GM19397 (cell line): ENCODE data around the gene FBXO10.
A peak's percentile ranks its signal among the peaks of the same experiment; 100 is the strongest.
"Not testable (repeated sequence)": the region's sequence is repeated elsewhere in the genome, so short reads cannot be mapped to it uniquely, and the experiment has no call there.

ENCODE experiments used
- ATAC-seq: cut with Tn5 transposase; IDR thresholded peaks from one replicate; pipeline ENCODE4 v1.9.1; 2021; ENCODE audit warnings: mild to moderate bottlenecking, moderate library complexity; ENCODE audit not compliant: unreplicated experiment

Gene FBXO10

DNA sequence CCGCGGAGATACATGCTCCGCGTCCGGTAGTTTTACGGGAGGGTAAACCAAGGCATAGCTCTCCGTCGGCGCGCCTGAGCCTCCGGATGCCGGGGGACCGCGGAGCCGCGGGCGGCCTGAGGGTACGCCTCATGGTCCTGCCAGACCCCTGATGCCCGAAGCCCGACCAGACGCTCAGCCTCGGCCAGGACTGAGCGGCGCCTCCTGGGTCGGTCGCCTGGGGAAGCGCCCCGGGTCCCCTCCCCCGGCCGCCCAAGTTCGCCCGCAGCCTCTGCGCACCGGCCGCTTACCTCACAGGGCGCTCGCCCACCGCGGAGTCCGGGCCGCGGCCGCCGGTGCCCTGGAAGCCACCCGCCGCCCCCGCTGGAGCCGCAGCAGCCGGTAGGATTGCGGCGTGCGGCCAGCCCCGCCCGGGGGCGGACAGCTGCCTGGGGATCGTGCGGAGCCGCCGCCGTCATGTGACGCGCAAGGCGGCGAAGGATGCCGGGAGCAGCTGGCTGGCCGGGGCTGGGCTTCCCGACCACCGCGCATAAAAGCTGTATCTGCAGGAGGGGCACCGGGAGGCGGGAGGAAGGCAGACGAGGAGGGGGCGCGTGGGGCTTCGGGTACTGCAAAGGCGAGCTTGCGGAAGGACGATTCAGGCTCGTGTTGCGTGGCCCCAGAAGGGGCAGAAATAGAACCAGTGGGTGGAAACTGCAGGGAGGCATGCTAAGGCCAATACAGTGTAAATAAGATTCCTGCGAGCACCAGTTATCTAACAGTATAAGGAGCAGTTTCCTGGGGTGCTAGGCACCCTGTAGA, at the start of gene FBXO10:
Gene FBXO10, minus strand, starts transcription at position 460 of the 801 bp plus-strand sequence. CDS start 34,612 bp downstream, outside the sequence.
- ATAC-seq, result peak; percentile 77

GRCh38 chr9:37625758-37626147, 49.6 kb upstream of the FBXO10 start:
- ATAC-seq, result no peak

DNA sequence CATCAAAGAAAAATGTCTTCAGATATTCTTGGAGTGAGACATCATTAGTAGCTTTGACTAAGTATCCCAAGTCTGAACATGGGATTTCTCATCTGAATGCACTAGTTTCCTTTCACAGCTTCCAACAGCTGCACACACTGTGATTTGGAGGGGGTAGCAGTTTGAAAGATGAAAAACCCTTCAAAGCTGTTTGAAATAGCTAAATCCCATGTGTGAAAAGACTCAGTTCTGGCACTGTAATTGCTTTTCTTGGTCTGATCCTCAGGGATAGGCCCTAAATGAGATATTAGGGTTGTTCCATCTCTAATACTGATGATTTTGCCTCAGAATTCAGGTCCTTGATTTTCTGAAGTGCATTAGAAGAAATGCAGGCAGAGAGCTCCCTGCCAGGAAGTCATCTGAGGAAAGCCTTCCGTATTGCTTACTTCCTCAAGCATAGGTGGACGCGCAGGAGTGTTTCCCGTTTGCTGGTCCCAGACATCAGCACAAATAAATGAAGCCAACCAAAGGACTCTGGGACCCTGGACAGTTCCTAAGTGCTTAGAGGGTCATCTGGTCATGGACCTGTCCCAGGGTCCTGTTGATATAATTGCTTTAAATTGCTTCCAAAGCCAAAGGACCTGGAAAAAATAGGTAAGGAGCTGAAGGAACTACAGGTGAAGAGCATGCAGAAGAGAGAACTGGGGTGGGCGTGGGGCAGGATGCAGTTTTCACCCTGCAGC, 49.0 kb upstream of the FBXO10 start:
- ATAC-seq, result no peak

GRCh38 chr9:37624073-37624472, 47.9 kb upstream of the FBXO10 start:
- ATAC-seq, result no peak

DNA sequence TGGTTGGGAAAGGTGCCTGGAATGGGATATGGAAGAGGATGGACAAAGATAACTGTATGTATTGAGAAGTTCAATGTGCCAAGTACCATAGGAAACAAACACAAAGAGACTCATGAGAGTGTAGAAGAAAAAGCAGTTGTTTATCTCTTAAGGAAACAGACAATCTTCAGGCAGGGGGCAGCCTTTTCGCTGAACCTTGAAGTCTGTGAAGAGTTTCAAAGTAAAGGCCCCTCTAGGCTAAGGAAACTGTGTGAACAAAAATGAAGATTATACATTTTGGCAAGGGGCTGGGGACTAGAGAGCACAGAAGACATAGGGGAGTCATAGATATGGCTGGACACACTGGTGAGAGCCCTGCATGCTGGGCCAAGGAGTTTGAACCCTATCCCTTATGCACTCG, 47.1 kb upstream of the FBXO10 start:
- ATAC-seq, result no peak

DNA sequence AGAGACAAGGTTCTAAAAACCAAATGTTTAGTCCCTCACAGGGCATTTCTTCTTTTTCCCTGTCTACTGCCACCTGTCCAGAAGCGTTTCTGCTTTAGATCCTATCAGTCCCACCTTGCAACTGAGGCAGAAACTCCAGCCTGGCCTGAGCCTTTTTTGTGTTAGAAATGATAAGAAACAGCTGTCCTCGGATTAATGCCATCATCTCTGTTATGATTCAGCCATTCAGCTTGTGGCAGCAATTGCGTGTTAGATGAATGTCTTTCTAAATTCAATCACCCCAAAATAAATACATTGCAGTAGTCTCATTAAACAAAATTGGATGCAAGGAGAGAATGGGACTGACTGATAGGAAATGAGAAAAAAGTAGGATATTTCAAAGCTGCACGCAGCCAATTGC, 46.3 kb upstream of the FBXO10 start:
- ATAC-seq, result no peak

- ATAC-seq, result no peak
Observed at GRCh38 chr9:37621273-37622121, 45.3 kb upstream of the FBXO10 start.

- ATAC-seq, result no peak
Observed at GRCh38 chr9:37620396-37620795, 44.2 kb upstream of the FBXO10 start.

DNA sequence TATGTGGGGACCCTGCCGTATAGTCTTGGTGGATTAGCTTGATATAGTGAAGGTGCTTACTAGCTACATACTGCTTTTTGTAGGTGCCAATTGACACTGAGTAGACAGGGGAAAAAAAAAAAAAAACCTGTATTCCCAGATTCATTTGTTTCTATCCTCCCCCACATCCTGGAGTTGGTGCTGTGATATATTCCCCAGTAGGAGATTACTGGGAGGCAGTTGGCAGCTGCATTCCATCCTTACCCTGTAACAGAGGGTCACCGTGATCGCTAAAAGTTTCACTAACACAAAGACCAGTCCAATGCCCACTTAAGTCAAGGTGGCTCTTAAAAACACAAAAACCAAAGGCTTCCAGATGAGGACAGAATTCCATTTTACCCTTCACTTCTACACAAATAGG, 43.6 kb upstream of the FBXO10 start:
- no peak for ATAC-seq

- no peak for ATAC-seq
Observed at GRCh38 chr9:37618817-37619216, 42.6 kb upstream of the FBXO10 start.

DNA sequence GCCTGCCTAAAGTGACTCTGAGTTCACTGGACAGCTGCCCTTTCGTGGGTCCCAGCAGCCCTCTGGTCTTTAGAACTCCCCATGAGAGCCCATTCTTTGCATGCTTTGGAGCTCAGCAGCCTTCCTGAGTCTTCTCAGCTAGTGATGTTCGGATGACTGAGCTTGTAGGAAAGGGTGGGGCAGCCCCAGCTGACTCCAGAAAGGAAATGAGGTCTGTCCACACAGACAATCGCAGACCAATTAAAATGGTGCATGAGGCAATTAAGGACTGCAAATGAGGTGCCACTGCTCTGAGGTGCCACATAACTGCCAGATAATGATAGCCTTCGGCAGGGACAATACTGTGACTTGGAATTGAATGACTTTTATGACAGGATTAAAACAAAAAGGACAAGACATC, 41.7 kb upstream of the FBXO10 start:
- ATAC-seq, result no peak

DNA sequence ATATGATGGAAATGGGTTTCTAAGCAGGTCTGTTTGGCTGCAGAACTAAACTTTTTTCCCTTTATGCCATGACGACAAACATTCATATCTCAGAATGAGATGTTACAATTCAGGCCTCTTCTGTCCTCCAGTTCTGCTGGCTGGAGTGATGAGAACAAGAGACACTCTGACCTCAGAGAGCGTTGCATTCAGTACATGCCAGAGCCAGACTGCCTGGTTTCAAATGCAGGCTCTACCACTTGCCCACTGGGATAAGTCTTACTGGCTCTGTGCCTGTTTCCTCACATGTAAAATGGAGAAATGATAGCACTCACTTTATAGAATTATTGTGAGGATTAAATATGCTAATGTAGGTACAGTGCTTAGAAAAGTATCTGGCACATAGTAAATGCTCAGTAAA, 41.0 kb upstream of the FBXO10 start:
- no peak for ATAC-seq

GRCh38 chr9:37611961-37612360, 35.8 kb upstream of the FBXO10 start:
- ATAC-seq, result no peak

- no peak for ATAC-seq
Observed at GRCh38 chr9:37611014-37611413, 34.8 kb upstream of the FBXO10 start.

DNA sequence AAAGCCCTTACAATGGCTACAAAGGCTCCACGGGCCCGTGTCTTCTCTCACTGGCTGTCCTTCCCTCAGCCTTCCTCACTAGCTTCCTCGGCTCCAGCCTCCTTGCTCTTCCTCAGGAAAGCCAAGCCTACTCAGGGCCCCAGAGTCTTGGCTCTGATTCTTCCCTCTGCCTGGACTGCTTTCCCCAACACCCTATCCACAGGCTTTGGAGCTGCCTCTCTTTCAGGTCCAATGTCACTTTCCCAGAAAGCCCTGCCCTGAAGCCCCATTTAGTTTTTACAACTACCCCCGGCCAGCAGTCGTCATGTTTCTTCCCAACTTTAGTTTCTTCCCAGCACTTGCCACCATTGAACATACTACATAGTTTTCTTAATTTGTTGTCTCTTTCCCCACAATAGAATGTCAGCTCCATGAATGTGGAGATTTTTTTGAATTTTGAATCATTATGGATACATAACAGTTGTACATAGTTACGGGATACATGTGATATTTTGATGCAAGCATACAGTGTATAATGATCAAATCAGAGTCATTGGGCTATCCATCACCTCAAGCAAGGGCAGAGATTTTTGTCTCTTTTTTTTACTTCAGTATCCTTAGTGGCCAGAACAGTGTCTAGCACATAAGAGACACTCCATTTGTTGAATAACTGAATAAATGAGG, 33.7 kb upstream of the FBXO10 start:
- ATAC-seq, result no peak

GRCh38 chr9:37608250-37608649, 32.1 kb upstream of the FBXO10 start:
- no peak for ATAC-seq

GRCh38 chr9:37604296-37604695, 28.1 kb upstream of the FBXO10 start:
- ATAC-seq, result no peak

- ATAC-seq, result no peak
Observed at GRCh38 chr9:37602817-37603216, 26.6 kb upstream of the FBXO10 start.

GRCh38 chr9:37602061-37602460, 25.9 kb upstream of the FBXO10 start:
- ATAC-seq, result not testable (repeated sequence)

GRCh38 chr9:37596504-37596903, 20.3 kb upstream of the FBXO10 start:
- no peak for ATAC-seq

GRCh38 chr9:37593883-37594448, 17.8 kb upstream of the FBXO10 start:
- no peak for ATAC-seq
